KBM-7 (cell line): ENCODE data around the gene DNAJC4.
A peak's percentile ranks its signal among the peaks of the same experiment; 100 is the strongest.

Experiments
- DNase-seq: peaks from one replicate; pipeline ENCODE4 v3.0.0-alpha.2; 2015
- in situ Hi-C: fragments of 300-500 bp; cut with MboI; formaldehyde crosslinking; loops from 2 replicates; pipeline ENCODE4 v1.14.3; 2020; ENCODE audit warnings: low sequenced_read_pairs, low pct_unique_long_range_greater_than_20kb, mixed read lengths

DNAJC4 gene

DNA sequence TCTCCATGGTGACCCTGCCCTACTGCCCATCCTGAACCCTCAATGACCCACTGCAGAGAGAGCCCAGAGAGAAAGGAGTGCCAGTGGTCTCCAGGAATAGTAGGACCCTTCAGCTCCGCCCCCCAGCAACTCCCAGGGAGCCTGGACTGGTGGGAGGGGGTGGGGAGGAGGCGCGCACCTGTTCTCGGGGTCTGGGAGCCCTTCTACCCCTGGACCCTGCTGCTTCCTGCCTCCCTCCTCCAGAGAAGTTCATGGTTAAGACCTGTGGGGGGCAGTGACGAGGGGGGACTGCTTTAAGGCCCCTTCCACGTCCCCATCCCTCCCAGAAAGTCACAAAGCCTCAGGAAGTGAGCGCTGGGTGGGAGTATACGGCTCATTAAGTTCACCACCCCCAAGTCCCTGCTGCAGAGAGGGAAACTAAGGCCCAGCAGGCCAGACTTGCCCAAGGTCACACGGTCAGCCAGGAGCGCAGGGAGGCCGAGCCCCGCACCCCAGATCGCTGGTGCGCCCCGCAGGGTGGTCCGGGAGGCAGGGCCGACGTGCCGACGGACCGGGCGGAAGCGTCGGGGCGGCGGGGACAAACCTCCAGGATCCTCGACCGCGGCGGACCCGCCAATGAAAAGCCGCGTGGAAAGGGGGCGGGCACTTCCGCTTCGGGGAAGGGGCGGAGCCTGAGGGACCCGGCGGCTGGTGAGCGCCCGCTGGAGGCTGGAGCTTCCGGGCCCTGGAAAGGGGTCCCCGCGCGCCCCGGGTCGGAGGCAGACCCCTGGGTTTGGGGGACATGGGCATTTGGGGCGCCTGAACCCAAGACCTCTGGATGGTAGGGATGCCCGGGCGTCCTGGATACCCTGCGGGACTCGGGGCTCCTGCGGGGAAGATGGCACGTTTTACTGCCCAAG is 4.5 kb upstream of the DNAJC4 start, which contains the start of the genes NUDT22 and TRPT1:
Gene NUDT22 (plus strand): TSS at position 667 of the 899 bp plus-strand sequence. CDS start 379 bp downstream, outside the sequence.
Gene TRPT1 (minus strand): TSS at position 579 of the 899 bp plus-strand sequence. CDS start 326 bp downstream, at position 253.
- DNase-seq = peak; percentile 89
- in situ Hi-C loops = no loop called here

GRCh38 chr11:64226507-64227051 is 3.8 kb upstream of the DNAJC4 start:
- in situ Hi-C loops = no loop called here
- peak; percentile 51 for DNase-seq

DNA sequence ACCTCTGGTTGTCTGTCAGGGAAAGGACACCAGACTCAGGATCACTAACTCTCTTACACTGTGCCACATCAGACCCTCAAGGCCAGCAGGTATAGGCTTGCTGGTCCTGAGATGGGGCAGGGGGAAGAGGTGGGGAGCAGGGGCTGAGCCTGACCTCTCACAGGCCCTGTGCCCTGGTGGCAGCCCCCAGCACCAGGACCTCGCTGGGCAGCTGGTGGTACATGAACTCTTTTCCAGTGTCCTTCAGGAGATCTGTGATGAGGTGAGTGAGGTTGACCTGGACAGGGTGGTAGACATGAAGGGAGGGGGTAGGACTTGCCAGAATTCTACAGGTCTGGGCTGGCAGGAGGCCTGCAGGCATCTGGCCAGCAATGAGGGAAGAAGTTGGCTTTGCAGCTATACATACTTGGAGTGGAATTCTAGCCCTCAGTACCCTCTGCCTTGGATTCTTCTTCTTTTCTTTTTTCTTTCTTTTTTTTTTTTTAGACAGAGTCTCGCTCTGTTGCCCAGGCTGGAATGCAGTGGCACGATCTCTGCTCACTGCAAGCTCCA is 2.9 kb upstream of the DNAJC4 start:
- DNase-seq = no peak
- in situ Hi-C loops = no loop called here

DNA sequence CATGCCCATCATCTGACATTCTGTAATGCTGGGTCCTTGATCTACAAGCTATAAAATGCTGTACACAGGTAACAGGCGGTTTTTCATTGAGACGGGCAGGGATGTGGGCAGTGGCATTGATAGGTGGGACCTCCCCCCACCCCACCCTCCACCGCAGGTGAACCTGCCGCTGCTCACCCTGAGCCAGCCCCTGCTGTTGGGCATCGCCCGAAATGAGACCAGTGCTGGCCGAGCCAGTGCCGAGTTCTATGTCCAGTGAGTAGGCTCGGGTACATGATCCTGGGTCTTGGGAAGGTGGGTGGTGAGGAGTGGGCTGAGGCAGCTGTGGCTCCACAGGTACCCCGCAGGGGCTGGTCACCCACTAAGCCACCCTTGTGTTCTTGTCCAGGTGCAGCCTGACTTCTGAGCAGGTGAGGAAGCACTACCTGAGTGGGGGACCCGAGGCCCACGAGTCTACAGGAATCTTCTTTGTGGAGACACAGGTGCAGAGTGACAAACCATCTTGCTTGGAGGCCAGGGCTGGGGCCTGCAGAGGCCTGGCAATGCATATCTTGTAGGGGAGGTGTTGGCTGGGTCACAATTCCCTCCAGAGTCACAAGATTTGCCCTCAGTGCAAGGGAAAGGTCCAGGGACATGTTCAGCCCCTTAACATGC is 1.1 kb upstream of the DNAJC4 start:
- no peak for DNase-seq
- in situ Hi-C loops = no loop called here

DNA sequence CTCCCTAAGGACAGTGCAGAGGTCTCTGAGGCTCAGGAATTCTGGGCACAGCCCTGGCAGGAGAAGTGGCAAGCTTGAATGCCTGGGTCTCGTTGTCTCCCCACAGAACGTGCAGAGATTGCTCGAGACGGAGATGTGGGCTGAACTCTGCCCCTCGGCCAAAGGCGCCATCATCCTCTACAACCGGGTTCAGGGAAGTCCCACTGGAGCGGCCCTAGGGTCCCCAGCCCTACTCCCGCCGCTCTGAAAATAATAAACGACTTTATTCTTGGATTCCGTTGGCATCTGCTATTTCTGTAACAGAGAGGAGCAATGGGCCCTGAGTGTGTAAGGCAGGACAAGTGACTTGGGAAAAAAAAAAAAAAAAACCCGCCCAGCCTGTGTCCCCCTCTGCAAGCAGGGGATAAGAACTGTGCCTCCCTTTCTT is 591 bp upstream of the DNAJC4 start:
- in situ Hi-C loops = no loop called here
- no peak for DNase-seq

- DNase-seq = peak; percentile 64
- in situ Hi-C loops = no loop called here
These were observed 627 bp downstream of the DNAJC4 start for GRCh38 chr11:64230985-64231365.

GRCh38 chr11:64231546-64231945 is 1.2 kb downstream of the DNAJC4 start:
- DNase-seq = no peak
- in situ Hi-C loops = no loop called here

- in situ Hi-C loops = no loop called here
- DNase-seq = no peak
These were observed 2.0 kb downstream of the DNAJC4 start for GRCh38 chr11:64232182-64232966.

DNA sequence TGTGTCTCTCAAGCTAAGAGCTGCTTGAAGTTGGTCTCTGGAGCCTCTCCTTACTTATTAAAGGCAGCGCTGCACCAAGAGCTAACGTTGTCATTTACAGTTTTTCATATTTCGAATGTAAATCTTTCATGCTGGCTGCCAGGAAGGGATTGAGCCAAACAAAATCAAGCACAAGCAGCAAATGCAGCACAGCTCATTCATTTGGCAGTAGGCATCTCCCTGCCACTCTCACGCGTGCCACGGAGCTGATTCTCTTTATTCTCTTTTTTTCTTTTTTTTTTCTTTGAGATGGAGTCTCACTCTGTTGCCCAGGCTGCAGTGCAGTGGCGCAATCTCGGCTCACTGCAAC is 2.6 kb downstream of the DNAJC4 start:
- no peak for DNase-seq
- in situ Hi-C loops = no loop called here

DNA sequence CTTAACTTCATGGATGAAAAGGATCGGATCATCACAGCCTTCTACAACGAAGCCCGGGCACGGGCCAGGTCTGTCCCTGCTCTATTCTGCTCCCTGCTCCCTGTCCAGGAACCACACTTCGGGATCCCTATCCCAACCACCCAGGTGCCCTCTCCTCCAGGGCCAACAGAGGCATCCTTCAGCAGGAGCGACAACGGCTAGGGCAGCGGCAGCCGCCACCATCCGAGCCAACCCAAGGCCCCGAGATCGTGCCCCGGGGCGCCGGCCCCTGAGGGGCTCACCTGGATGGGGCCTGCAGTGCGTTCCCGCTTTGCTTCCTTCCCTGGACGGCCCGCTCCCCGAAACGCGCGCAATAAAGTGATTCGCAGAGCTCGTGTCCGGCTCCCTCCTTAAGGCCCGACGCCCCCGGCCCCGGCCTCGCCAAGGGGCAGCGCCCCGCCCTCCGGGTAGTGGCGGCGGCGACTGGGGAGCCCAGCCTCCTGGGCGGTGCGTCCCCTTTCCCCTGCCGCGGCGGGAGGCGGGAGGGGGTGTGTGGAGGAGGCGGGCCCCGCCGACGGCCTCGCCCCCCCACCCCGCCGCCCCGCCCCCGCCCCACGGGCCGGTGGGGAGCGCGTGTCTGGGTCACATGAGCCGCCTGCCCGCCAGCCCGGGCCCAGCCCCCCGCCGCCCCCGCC is 3.7 kb downstream of the DNAJC4 start, which contains the start of gene VEGFB:
Gene VEGFB (plus strand): TSS at position 672 of the 674 bp plus-strand sequence. CDS start 250 bp downstream, outside the sequence.
- DNase-seq = no peak
- in situ Hi-C loops = no loop called here

DNA sequence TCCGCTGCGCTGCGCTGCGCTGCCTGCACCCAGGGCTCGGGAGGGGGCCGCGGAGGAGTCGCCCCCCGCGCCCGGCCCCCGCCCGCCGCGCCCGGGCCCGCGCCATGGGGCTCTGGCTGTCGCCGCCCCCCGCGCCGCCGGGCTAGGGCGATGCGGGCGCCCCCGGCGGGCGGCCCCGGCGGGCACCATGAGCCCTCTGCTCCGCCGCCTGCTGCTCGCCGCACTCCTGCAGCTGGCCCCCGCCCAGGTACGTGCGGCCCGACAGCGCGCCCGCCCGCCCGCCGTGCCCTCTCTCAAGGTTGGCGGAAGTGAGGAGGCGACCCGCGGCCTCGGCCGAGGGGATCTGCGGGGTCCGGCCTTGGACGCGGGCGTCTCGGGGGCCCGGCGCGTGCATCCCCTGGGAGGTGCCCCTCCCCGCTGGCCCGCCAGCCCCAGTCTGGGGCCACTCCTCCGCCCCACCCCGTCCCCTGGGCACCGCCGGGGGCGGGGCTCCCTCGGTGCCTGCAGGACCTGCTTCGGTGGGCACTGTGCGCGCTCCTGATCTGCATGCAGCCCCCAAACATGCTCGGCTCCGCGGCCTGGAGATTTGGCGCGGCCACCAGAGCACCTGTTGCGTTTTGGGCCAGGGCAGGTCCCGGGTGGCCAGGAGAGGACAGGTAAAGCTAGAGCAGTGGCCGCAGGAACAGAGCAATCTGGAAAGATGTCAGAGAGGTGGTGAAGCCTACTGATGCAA is 4.5 kb downstream of the DNAJC4 start:
- in situ Hi-C loops = no loop called here
- DNase-seq = no peak

DNA sequence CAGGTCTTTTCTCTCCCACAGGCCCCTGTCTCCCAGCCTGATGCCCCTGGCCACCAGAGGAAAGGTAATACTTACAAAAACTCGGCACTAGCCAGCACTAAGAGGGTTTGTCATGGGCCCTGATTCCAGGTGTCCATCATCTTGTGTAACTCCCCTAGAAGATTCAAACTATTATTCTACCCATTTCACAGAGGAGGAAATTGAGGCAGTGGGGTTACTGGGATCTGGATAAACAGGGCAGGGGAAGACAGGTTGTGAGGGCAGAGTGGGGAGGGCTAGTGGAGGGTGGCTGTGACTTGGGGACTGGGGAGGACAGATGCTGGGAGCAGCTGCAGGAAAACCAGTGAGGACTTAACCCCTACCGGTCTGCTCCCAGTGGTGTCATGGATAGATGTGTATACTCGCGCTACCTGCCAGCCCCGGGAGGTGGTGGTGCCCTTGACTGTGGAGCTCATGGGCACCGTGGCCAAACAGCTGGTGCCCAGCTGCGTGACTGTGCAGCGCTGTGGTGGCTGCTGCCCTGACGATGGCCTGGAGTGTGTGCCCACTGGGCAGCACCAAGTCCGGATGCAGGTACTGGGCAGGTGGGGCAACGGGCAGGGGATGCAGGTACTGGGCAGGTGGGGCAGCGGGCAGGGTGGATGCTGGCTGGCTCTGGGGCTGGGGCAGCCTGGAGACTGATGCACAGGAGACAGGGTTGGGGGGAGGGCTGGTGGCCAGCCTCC is 5.3 kb downstream of the DNAJC4 start:
- in situ Hi-C loops = no loop called here
- DNase-seq = no peak

GRCh38 chr11:64237484-64237951 is 7.2 kb downstream of the DNAJC4 start:
- DNase-seq = no peak
- in situ Hi-C loops = no loop called here

GRCh38 chr11:64238076-64238475 is 7.7 kb downstream of the DNAJC4 start:
- DNase-seq = no peak
- in situ Hi-C loops = no loop called here

GRCh38 chr11:64238999-64239398 is 8.7 kb downstream of the DNAJC4 start:
- in situ Hi-C loops = no loop called here

GRCh38 chr11:64239662-64240434 is 9.5 kb downstream of the DNAJC4 start:
- in situ Hi-C loops = no loop called here
- peak; percentile 83 for DNase-seq

More at GRCh38 chr11:64238999-64239398, 8.7 kb downstream of the DNAJC4 start:
- DNase-seq = no peak
